ENCODE data around the gene TEX2. TPM values are rescaled to one million over a fixed set of nuclear protein-coding genes. Genes with fewer than 3 reads are reported as not detected.
A peak's percentile ranks its signal among the peaks of the same experiment; 100 is the strongest.

The TEX2 gene
- total and polyA plus RNA-seq, 9 of the 15 experiments (the other 6 are each of a cell fraction or from before 2014, with no cell fraction given), result 4.1 to 27.6 (median 19.3) TPM

GRCh38 chr17:64263000-64263766, at the start of gene TEX2 (continued):
- TF ChIP-seq COPS2 (conservative IDR thresholded peaks at IDR 0.05) (no peak), TRIM25 (IDR thresholded peaks at IDR 0.05; ENCODE audit: borderline replicate concordance) (no peak), RAD51 (IDR thresholded peaks at IDR 0.05; ENCODE audit: borderline replicate concordance, low read depth) (no peak), ATF6 (CRISPR knock-in tag; IDR thresholded peaks at IDR 0.05) (no peak), ZEB2 (IDR thresholded peaks at IDR 0.05) (peak; percentile 51), GTF2B (IDR thresholded peaks at IDR 0.05; ENCODE audit: extremely low read depth, insufficient read length) (no peak), NONO (IDR thresholded peaks at IDR 0.05; ENCODE audit: low read depth in 2 of 2, low read length in 1 of 2) (0 out of 4 replicates have a peak, but pooled peaks of 1 of the 2 experiments have one; percentile 37), NFYB (IDR thresholded peaks at IDR 0.05; ENCODE audit: extremely low read depth, insufficient read length) (peak; percentile 41), WHSC1 (IDR thresholded peaks at IDR 0.05; ENCODE audit: low read length) (no peak), ZNF518B (CRISPR knock-in tag; IDR thresholded peaks at IDR 0.05) (no peak), VEZF1 (CRISPR knock-in tag; IDR thresholded peaks at IDR 0.05) (peak; percentile 73), ZFPM2 (CRISPR knock-in tag; IDR thresholded peaks at IDR 0.05) (no peak), ZNF77 (CRISPR knock-in tag; IDR thresholded peaks at IDR 0.05) (no peak), ZNF644 (tag; IDR thresholded peaks at IDR 0.05; ENCODE audit: low read depth) (no peak), CREM (IDR thresholded peaks at IDR 0.05; ENCODE audit: low read depth) (peak; percentile 74), ZFX (CRISPR knock-in tag; IDR thresholded peaks at IDR 0.05) (0 out of 2 replicates have a peak, but pooled peaks have one; percentile 60), ZNF347 (CRISPR knock-in tag; IDR thresholded peaks at IDR 0.05; ENCODE audit: low read depth) (no peak), ZNF316 (IDR thresholded peaks at IDR 0.05) (no peak), NRF1 (conservative IDR thresholded peaks at IDR 0.05 in 1 of 2, IDR thresholded peaks at IDR 0.05 in 1 of 2) (no peak)
